Fibroblast of lung (primary cell): ENCODE results near the gene SSTR5.

Source experiments
- EZH2 ChIP-seq: IDR thresholded peaks from 2 replicates; pipeline ENCODE4 v1.5.1; 2012; ENCODE audit warnings: low read length, control low read depth, mild to moderate bottlenecking; ENCODE audit errors: missing control alignments
- TF ChIP-seq, protein P1 (sequence below), 2 donors: IDR thresholded peaks in 1 of 2; conservative IDR thresholded peaks in 1 of 2; 1 replicate in 1 of 2; 2 replicates in 1 of 2; pipeline ENCODE4 v1.5.1; 2011 to 2012; ENCODE audit warnings: low read length in 2 of 2, control low read depth in 1 of 2, inconsistent platforms in 1 of 2, low read depth in 1 of 2, mild to moderate bottlenecking in 1 of 2

DNA sequence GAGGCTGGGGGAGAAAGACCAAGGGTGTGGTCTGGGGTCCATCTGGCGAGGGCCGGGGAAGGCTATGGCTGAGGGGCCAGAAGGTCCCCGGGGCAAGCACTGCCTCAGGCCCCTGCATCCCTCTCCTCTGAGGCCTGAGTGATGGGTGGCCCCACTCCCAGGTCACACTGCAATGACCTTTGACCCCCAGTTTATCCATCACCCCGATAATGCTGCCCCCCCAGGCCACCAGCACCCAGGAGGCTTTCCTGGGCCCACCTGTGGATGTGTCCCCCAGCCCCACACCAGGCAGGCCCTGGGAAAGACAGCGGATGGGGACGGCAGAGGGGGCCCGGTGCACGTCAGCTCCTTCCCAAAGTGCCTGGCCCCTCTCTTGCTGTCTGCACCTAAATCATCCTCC, 57.8 kb downstream of the SSTR5 start:
- TF ChIP-seq, protein P1, sequence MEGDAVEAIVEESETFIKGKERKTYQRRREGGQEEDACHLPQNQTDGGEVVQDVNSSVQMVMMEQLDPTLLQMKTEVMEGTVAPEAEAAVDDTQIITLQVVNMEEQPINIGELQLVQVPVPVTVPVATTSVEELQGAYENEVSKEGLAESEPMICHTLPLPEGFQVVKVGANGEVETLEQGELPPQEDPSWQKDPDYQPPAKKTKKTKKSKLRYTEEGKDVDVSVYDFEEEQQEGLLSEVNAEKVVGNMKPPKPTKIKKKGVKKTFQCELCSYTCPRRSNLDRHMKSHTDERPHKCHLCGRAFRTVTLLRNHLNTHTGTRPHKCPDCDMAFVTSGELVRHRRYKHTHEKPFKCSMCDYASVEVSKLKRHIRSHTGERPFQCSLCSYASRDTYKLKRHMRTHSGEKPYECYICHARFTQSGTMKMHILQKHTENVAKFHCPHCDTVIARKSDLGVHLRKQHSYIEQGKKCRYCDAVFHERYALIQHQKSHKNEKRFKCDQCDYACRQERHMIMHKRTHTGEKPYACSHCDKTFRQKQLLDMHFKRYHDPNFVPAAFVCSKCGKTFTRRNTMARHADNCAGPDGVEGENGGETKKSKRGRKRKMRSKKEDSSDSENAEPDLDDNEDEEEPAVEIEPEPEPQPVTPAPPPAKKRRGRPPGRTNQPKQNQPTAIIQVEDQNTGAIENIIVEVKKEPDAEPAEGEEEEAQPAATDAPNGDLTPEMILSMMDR (conservative IDR thresholded peaks at IDR 0.05 in 1 of 2, IDR thresholded peaks at IDR 0.05 in 1 of 2; ENCODE audit: low read depth in 1 of 2, low read length in 2 of 2) = no peak
- TF ChIP-seq EZH2 = no peak
